ENCODE results near the gene RPS6KA4. TPM values are rescaled to one million over a fixed set of nuclear protein-coding genes. Genes with fewer than 3 reads are reported as not detected.

RPS6KA4 gene
- total and polyA plus RNA-seq, 2 of the 13 experiments (the other 11 are each of a cell fraction or from before 2014, with no cell fraction given) = 8.9 to 14.2 TPM

DNA sequence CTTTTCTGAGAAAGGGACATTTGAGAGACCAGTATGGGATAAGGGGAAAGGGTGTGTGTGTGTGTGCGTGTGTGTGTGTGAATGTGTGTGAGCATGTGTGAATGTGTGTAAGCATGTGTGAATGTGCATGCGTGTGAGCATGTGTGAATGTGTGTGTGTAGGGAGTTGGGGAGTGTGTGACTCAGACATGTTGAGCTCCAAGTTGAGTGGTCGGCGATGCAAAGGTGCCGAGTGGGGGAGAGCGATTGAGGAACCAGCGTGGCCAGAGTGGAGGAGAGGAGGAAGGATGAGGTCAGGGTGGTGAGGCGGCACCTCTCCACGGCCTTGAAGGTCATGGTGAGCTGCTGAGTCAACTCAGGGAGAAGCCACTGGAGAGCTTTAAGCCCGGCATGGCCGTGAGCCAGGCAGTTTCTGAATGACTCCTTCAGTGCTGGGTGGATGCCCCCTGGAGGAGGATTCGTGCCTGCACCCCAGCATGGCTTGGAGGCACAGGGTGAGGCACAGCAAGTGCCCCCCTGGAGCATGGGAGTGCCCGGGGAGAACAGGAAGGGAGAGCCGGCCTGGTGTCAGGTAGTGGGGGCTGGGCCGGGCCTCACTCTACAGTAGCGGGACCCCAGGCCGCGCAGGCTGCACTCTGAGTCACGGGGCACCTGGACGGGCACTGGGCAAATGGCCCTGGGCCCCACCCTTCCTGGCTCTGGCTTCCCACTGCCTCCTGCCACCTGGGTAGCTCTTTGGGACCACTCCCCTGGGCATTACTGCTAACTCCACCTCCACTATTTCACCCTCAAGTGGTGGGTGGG, 27.2 kb upstream of the RPS6KA4 start (continued):
- TF ChIP-seq, protein P1, sequence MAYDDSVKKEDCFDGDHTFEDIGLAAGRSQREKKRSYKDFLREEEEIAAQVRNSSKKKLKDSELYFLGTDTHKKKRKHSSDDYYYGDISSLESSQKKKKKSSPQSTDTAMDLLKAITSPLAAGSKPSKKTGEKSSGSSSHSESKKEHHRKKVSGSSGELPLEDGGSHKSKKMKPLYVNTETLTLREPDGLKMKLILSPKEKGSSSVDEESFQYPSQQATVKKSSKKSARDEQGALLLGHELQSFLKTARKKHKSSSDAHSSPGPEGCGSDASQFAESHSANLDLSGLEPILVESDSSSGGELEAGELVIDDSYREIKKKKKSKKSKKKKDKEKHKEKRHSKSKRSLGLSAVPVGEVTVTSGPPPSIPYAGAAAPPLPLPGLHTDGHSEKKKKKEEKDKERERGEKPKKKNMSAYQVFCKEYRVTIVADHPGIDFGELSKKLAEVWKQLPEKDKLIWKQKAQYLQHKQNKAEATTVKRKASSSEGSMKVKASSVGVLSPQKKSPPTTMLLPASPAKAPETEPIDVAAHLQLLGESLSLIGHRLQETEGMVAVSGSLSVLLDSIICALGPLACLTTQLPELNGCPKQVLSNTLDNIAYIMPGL (CRISPR knock-in tag; IDR thresholded peaks at IDR 0.05; ENCODE audit: borderline replicate concordance in 1 of 2, low read depth in 1 of 2) = peak in 1 of 2 experiments; percentile 75; a peak in 1 of 4 replicates
- TF ChIP-seq, protein P2, sequence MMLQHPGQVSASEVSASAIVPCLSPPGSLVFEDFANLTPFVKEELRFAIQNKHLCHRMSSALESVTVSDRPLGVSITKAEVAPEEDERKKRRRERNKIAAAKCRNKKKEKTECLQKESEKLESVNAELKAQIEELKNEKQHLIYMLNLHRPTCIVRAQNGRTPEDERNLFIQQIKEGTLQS (CRISPR knock-in tag; IDR thresholded peaks at IDR 0.05) = 0 out of 2 replicates have a peak, but pooled peaks have one; percentile 19
- no peak for TF ChIP-seq XBP1 (CRISPR knock-in tag; IDR thresholded peaks at IDR 0.05)
- TF ChIP-seq NONO (IDR thresholded peaks at IDR 0.05) = 0 out of 2 replicates have a peak, but pooled peaks have one; percentile 32
- no peak for TF ChIP-seq NONO (CRISPR knock-in tag; conservative IDR thresholded peaks at IDR 0.05)
- TF ChIP-seq ZMAT3 (CRISPR knock-in tag; conservative IDR thresholded peaks at IDR 0.05) = no peak
- no peak for TF ChIP-seq JDP2 (CRISPR knock-in tag; IDR thresholded peaks at IDR 0.05; ENCODE audit: borderline replicate concordance)
- 0 out of 2 replicates have a peak, but pooled peaks have one; percentile 47 for TF ChIP-seq ZNF713 (CRISPR knock-in tag; IDR thresholded peaks at IDR 0.05)
- 0 out of 2 replicates have a peak, but pooled peaks have one; percentile 49 for TF ChIP-seq ZNF225 (CRISPR knock-in tag; IDR thresholded peaks at IDR 0.05)
- TF ChIP-seq SOX5 (CRISPR knock-in tag; IDR thresholded peaks at IDR 0.05; ENCODE audit: borderline replicate concordance) = no peak
- TF ChIP-seq KLF6 (CRISPR knock-in tag; IDR thresholded peaks at IDR 0.05) = no peak
- peak; percentile 40; the same call in 1 of the 2 replicates for TF ChIP-seq GABPB1 (CRISPR knock-in tag; IDR thresholded peaks at IDR 0.05)
- TF ChIP-seq SIN3A (IDR thresholded peaks at IDR 0.05; ENCODE audit: borderline replicate concordance, low read depth, low read length) = no peak
- TF ChIP-seq MAFK (conservative IDR thresholded peaks at IDR 0.05 in 1 of 2, IDR thresholded peaks at IDR 0.05 in 1 of 2; ENCODE audit: low read length in 2 of 2) = 0 out of 4 replicates have a peak, but pooled peaks of 1 of the 2 experiments have one; percentile 14
- peak; percentile 41; the same call in 1 of the 2 replicates for TF ChIP-seq ZNF788 (CRISPR knock-in tag; IDR thresholded peaks at IDR 0.05; ENCODE audit: borderline replicate concordance)
- TF ChIP-seq, protein P3, sequence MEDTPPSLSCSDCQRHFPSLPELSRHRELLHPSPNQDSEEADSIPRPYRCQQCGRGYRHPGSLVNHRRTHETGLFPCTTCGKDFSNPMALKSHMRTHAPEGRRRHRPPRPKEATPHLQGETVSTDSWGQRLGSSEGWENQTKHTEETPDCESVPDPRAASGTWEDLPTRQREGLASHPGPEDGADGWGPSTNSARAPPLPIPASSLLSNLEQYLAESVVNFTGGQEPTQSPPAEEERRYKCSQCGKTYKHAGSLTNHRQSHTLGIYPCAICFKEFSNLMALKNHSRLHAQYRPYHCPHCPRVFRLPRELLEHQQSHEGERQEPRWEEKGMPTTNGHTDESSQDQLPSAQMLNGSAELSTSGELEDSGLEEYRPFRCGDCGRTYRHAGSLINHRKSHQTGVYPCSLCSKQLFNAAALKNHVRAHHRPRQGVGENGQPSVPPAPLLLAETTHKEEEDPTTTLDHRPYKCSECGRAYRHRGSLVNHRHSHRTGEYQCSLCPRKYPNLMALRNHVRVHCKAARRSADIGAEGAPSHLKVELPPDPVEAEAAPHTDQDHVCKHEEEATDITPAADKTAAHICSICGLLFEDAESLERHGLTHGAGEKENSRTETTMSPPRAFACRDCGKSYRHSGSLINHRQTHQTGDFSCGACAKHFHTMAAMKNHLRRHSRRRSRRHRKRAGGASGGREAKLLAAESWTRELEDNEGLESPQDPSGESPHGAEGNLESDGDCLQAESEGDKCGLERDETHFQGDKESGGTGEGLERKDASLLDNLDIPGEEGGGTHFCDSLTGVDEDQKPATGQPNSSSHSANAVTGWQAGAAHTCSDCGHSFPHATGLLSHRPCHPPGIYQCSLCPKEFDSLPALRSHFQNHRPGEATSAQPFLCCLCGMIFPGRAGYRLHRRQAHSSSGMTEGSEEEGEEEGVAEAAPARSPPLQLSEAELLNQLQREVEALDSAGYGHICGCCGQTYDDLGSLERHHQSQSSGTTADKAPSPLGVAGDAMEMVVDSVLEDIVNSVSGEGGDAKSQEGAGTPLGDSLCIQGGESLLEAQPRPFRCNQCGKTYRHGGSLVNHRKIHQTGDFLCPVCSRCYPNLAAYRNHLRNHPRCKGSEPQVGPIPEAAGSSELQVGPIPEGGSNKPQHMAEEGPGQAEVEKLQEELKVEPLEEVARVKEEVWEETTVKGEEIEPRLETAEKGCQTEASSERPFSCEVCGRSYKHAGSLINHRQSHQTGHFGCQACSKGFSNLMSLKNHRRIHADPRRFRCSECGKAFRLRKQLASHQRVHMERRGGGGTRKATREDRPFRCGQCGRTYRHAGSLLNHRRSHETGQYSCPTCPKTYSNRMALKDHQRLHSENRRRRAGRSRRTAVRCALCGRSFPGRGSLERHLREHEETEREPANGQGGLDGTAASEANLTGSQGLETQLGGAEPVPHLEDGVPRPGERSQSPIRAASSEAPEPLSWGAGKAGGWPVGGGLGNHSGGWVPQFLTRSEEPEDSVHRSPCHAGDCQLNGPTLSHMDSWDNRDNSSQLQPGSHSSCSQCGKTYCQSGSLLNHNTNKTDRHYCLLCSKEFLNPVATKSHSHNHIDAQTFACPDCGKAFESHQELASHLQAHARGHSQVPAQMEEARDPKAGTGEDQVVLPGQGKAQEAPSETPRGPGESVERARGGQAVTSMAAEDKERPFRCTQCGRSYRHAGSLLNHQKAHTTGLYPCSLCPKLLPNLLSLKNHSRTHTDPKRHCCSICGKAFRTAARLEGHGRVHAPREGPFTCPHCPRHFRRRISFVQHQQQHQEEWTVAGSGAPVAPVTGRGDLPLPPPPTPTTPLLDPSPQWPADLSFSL (CRISPR knock-in tag; IDR thresholded peaks at IDR 0.05) = no peak
- peak; percentile 85; the same call in 1 of the 2 replicates for TF ChIP-seq HNRNPL (IDR thresholded peaks at IDR 0.05; ENCODE audit: low read depth, low read length)
- TF ChIP-seq RBM22 (optimal IDR thresholded peaks at IDR 0.05; ENCODE audit: low read length) = no peak
- 0 out of 2 replicates have a peak, but pooled peaks have one; percentile 39 for TF ChIP-seq GATAD2A (CRISPR knock-in tag; IDR thresholded peaks at IDR 0.05)
- TF ChIP-seq ZNF256 (CRISPR knock-in tag; conservative IDR thresholded peaks at IDR 0.05) = no peak
- no peak for TF ChIP-seq REPIN1 (CRISPR knock-in tag; IDR thresholded peaks at IDR 0.05; ENCODE audit: borderline replicate concordance, low read depth)
- TF ChIP-seq ZMYM2 (CRISPR knock-in tag; IDR thresholded peaks at IDR 0.05) = no peak
